ENCODE data around the gene ZNF438. TPM values are rescaled to one million over a fixed set of nuclear protein-coding genes. Genes with fewer than 3 reads are reported as not detected.
A peak's percentile ranks its signal among the peaks of the same experiment; 100 is the strongest.

The ZNF438 gene
- total and polyA plus RNA-seq, 7 experiments from 2014 or later: 3.9 to 9.4 (median 4.2) TPM

- no peaks in the 10 kb centered on the region for H3K27me3 ChIP-seq (ENCODE audit: control insufficient read depth in 2 of 2, insufficient read depth in 2 of 2, low read length in 2 of 2)
- no peak overlapping the region for H3K4me3 Mint-ChIP-seq
- H3K9me3 ChIP-seq (ENCODE audit: control insufficient read depth in 2 of 3, low read length in 3 of 3): no peaks in the 10 kb centered on the region
- ATAC-seq: no peak
- H3K27ac Mint-ChIP-seq: peak overlapping the region in 1 of 9 donors; percentile 51
- H3K27me3 Mint-ChIP-seq: peaks cover 0 to 4% (median 0%) of the 10 kb centered on the region in 5 donors
- peaks cover 0 to 8% (median 0%) of the 10 kb centered on the region in 11 donors for H3K9me3 Mint-ChIP-seq
- no peak overlapping the region for H3K4me3 ChIP-seq (ENCODE audit: low read length)
- peaks cover 0 to 6% (median 0%) of the 10 kb centered on the region in 5 donors for H3K36me3 Mint-ChIP-seq
- POLR2A ChIA-PET: interaction anchor here (0.7 kb wide), 1 partner anchor 10 kb away, joined by 3 read pairs; no protein-coding TSS in a partner anchor
- H3K4me1 ChIP-seq (ENCODE audit: control insufficient read depth in 2 of 2, insufficient read depth in 2 of 2, low read length in 2 of 2): no peaks in the 10 kb centered on the region
- no peaks in the 10 kb centered on the region for H3K36me3 ChIP-seq (ENCODE audit: control insufficient read depth in 2 of 3, insufficient read depth in 3 of 3, low read length in 3 of 3)
- H3K27ac ChIP-seq (ENCODE audit: low read depth, low read length): no peak overlapping the region
- H3K4me1 Mint-ChIP-seq: peaks cover 0 to 20% (median 15%) of the 10 kb centered on the region in 7 donors
- no peak for DNase-seq
- CTCF ChIA-PET: interaction anchor here (1.3 to 2.4 kb wide), 2 partner anchors 34 to 39 kb away, joined by 3 to 24 read pairs; no protein-coding TSS in a partner anchor
- intact Hi-C loops (cut with micrococcal nuclease): loop anchor here in 1 of 2 donors (1.0 kb wide), 1 partner anchor 39 kb away; no protein-coding TSS in a partner anchor
These were observed 208.8 kb downstream of the ZNF438 start for GRCh38 chr10:30822693-30823465.

- Mint-ChIP-seq H3K36me3 (peaks cover 0 to 6% (median 0%) of the 10 kb centered on the region in 5 donors), H3K27ac (peak overlapping the region in 1 of 9 donors; percentile 69), H3K4me1 (peaks cover 0 to 20% (median 15%) of the 10 kb centered on the region in 7 donors), H3K27me3 (peaks cover 0 to 4% (median 0%) of the 10 kb centered on the region in 5 donors), H3K9me3 (peaks cover 0 to 8% (median 0%) of the 10 kb centered on the region in 11 donors), H3K4me3 (no peak overlapping the region)
- DNase-seq (no peak), ATAC-seq (peak; percentile 31)
- H3K4me1 ChIP-seq (ENCODE audit: control insufficient read depth in 2 of 2, insufficient read depth in 2 of 2, low read length in 2 of 2): no peaks in the 10 kb centered on the region
- no peaks in the 10 kb centered on the region for H3K9me3 ChIP-seq (ENCODE audit: control insufficient read depth in 2 of 3, low read length in 3 of 3)
- no peak overlapping the region for H3K27ac ChIP-seq (ENCODE audit: low read depth, low read length)
- ChIA-PET POLR2A (interaction anchor here (2.3 kb wide), 1 partner anchor 38 kb away, joined by 11 read pairs; no protein-coding TSS in a partner anchor), CTCF (interaction anchor here (1.2 to 2.4 kb wide), 4 partner anchors 30 to 70 kb away, joined by 3 to 24 read pairs (median 4); no protein-coding TSS in a partner anchor)
- H3K4me3 ChIP-seq (ENCODE audit: low read length): no peak overlapping the region
- intact Hi-C loops (cut with micrococcal nuclease): loop anchor here in 1 of 2 donors (1.0 kb wide), 1 partner anchor 38 kb away; no protein-coding TSS in a partner anchor
- no peaks in the 10 kb centered on the region for H3K36me3 ChIP-seq (ENCODE audit: control insufficient read depth in 2 of 3, insufficient read depth in 3 of 3, low read length in 3 of 3)
- no peaks in the 10 kb centered on the region for H3K27me3 ChIP-seq (ENCODE audit: control insufficient read depth in 2 of 2, insufficient read depth in 2 of 2, low read length in 2 of 2)
These were observed 209.5 kb downstream of the ZNF438 start for GRCh38 chr10:30821994-30822692.

- Mint-ChIP-seq H3K36me3 (peaks cover 0 to 6% (median 0%) of the 10 kb centered on the region in 5 donors), H3K9me3 (peaks cover 0 to 8% (median 0%) of the 10 kb centered on the region in 11 donors), H3K4me1 (peaks cover 0 to 20% (median 15%) of the 10 kb centered on the region in 7 donors), H3K27ac (peak overlapping the region in 7 of 9 donors; percentile 4 to 73 (median 71)), H3K27me3 (peaks cover 0 to 4% (median 0%) of the 10 kb centered on the region in 5 donors), H3K4me3 (no peak overlapping the region)
- H3K9me3 ChIP-seq (ENCODE audit: control insufficient read depth in 2 of 3, low read length in 3 of 3): no peaks in the 10 kb centered on the region
- H3K4me3 ChIP-seq (ENCODE audit: low read length): no peak overlapping the region
- ChIA-PET POLR2A (interaction anchor here (2.3 kb wide), 1 partner anchor 37 kb away, joined by 11 read pairs; no protein-coding TSS in a partner anchor), CTCF (interaction anchor here (1.2 to 2.4 kb wide), 4 partner anchors 29 to 70 kb away, joined by 3 to 24 read pairs (median 4); no protein-coding TSS in a partner anchor)
- H3K27me3 ChIP-seq (ENCODE audit: control insufficient read depth in 2 of 2, insufficient read depth in 2 of 2, low read length in 2 of 2): no peaks in the 10 kb centered on the region
- intact Hi-C loops (cut with micrococcal nuclease): no loop called here
- H3K27ac ChIP-seq (ENCODE audit: low read depth, low read length): no peak overlapping the region
- DNase-seq (no peak), ATAC-seq (peak; percentile 72)
- H3K4me1 ChIP-seq (ENCODE audit: control insufficient read depth in 2 of 2, insufficient read depth in 2 of 2, low read length in 2 of 2): no peaks in the 10 kb centered on the region
- H3K36me3 ChIP-seq (ENCODE audit: control insufficient read depth in 2 of 3, insufficient read depth in 3 of 3, low read length in 3 of 3): no peaks in the 10 kb centered on the region
These were observed 210.2 kb downstream of the ZNF438 start for GRCh38 chr10:30821261-30821993.

DNA sequence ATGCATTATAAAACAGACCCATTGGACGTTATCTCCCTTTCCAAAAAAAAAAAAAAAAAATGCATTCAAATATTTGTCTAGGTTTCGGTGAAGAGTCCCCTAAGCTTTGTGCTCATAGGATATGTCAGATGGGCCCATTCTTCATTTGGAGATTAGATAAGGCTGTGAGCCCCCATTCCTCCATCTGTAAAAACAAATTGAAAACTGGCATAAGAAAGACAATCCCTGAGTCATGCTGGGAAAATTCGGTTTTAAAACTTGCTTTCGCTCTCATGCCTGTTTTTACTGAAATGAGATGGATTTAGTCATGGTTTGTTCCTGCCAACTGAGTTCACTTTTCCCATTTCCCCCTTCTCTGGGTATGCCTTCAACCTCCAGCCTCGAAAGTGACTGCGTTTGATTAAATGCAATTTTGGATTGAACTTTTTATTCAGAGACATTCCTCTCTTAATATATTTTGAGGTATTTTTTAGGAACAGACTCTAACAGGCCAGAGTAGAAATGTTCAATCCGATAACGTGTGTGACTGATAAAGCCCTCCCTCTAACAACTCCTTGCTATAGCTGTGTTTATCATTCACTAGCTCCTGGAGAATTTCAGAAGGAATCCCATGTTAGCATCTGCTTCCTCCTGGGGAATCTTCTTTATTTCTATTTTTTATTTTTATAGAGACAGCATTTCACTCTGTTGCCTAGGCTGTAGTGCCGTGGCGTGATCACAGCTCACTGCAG is 211.2 kb downstream of the ZNF438 start:
- Mint-ChIP-seq H3K4me3 (no peak overlapping the region), H3K9me3 (peaks cover 0 to 5% (median 0%) of the 10 kb centered on the region in 11 donors), H3K4me1 (peaks cover 0 to 20% (median 15%) of the 10 kb centered on the region in 7 donors), H3K36me3 (peaks cover 0 to 2% (median 0%) of the 10 kb centered on the region in 5 donors), H3K27me3 (peaks cover 0 to under 1% (median 0%) of the 10 kb centered on the region in 5 donors), H3K27ac (peak overlapping the region in 1 of 9 donors; percentile 46)
- ChIA-PET CTCF (interaction anchor here (0.7 to 2.4 kb wide), 3 partner anchors 28 to 1147 kb away, joined by 3 to 24 read pairs (median 5); no protein-coding TSS in a partner anchor), POLR2A (interaction anchor here (0.6 to 2.3 kb wide), 2 partner anchors 11 to 36 kb away, joined by 3 to 11 read pairs; no protein-coding TSS in a partner anchor)
- no peak overlapping the region for H3K27ac ChIP-seq (ENCODE audit: low read depth, low read length)
- H3K27me3 ChIP-seq (ENCODE audit: control insufficient read depth in 2 of 2, insufficient read depth in 2 of 2, low read length in 2 of 2): no peaks in the 10 kb centered on the region
- intact Hi-C loops (cut with micrococcal nuclease): no loop called here
- DNase-seq: no peak
- H3K4me1 ChIP-seq (ENCODE audit: control insufficient read depth in 2 of 2, insufficient read depth in 2 of 2, low read length in 2 of 2): no peaks in the 10 kb centered on the region
- no peaks in the 10 kb centered on the region for H3K36me3 ChIP-seq (ENCODE audit: control insufficient read depth in 2 of 3, insufficient read depth in 3 of 3, low read length in 3 of 3)
- no peaks in the 10 kb centered on the region for H3K9me3 ChIP-seq (ENCODE audit: control insufficient read depth in 2 of 3, low read length in 3 of 3)
- no peak overlapping the region for H3K4me3 ChIP-seq (ENCODE audit: low read length)
- ATAC-seq: no peak

- ChIA-PET CTCF (interaction anchor here (0.7 to 1.2 kb wide), 2 partner anchors 35 to 208 kb away, joined by 3 to 8 read pairs; no protein-coding TSS in a partner anchor), POLR2A (interaction anchor here (1.3 kb wide), 1 partner anchor 16 kb away, joined by 4 read pairs; no protein-coding TSS in a partner anchor)
These were observed 212.1 kb downstream of the ZNF438 start for GRCh38 chr10:30819341-30820181.

More at GRCh38 chr10:30819341-30820181, 212.1 kb downstream of the ZNF438 start:
- Histone ChIP-seq H3K27ac (ENCODE audit: low read depth, low read length) (no peak overlapping the region), H3K36me3 (ENCODE audit: control insufficient read depth in 2 of 3, insufficient read depth in 3 of 3, low read length in 3 of 3) (no peaks in the 10 kb centered on the region), H3K9me3 (ENCODE audit: control insufficient read depth in 2 of 3, low read length in 3 of 3) (no peaks in the 10 kb centered on the region), H3K27me3 (ENCODE audit: control insufficient read depth in 2 of 2, insufficient read depth in 2 of 2, low read length in 2 of 2) (no peaks in the 10 kb centered on the region), H3K4me3 (ENCODE audit: low read length) (no peak overlapping the region), H3K4me1 (ENCODE audit: control insufficient read depth in 2 of 2, insufficient read depth in 2 of 2, low read length in 2 of 2) (no peaks in the 10 kb centered on the region)
- no peak overlapping the region for H3K27ac Mint-ChIP-seq
- peaks cover 0 to 2% (median 0%) of the 10 kb centered on the region in 11 donors for H3K9me3 Mint-ChIP-seq
- ATAC-seq: no peak
- no peak overlapping the region for H3K4me3 Mint-ChIP-seq
- no peaks in the 10 kb centered on the region for H3K27me3 Mint-ChIP-seq
- H3K4me1 Mint-ChIP-seq: peaks cover 0 to 20% (median 15%) of the 10 kb centered on the region in 7 donors
- intact Hi-C loops (cut with micrococcal nuclease): no loop called here
- no peaks in the 10 kb centered on the region for H3K36me3 Mint-ChIP-seq
- DNase-seq: no peak

Data from naive thymus-derived CD4-positive, alpha-beta T cell (primary cell).